Psoas muscle (tissue), 8 donors: ENCODE data around the gene ABCA1. TPM values are rescaled to one million over a fixed set of nuclear protein-coding genes. Genes with fewer than 3 reads are reported as not detected.

ENCODE experiments used
- ATAC-seq, 4 donors: fragments of 200-7000 bp; cut with Tn5 transposase; one replicate each; pipeline ENCODE4 v1.9.1; 2020; ENCODE audit warnings: moderate library complexity in 3 of 4, mild to moderate bottlenecking in 2 of 4
- DNase-seq, 2 donors: peaks; one replicate each; pipeline ENCODE4 v3.0.0-alpha.2; 2020
- H3K27ac ChIP-seq: fragments of 200-600 bp; one replicate; pipeline ENCODE4 v1.8.0; 2022
- H3K27me3 ChIP-seq, 3 donors: fragments of 200-600 bp in 1 of 3; one replicate each; pipeline versions ENCODE4 v1.6.1 to v1.8.0; 2013 to 2022; ENCODE audit warnings: low read length in 2 of 3, mild to moderate bottlenecking in 2 of 3, moderate library complexity in 1 of 3; ENCODE audit not compliant: insufficient read depth in 3 of 3
- H3K36me3 ChIP-seq, 2 donors: fragments of 200-600 bp in 1 of 2; one replicate each; pipeline versions ENCODE4 v1.6.1 to v1.8.0; 2013 to 2022; ENCODE audit warnings: low read depth in 1 of 2, mild to moderate bottlenecking in 1 of 2, moderate library complexity in 1 of 2; ENCODE audit not compliant: insufficient read depth in 1 of 2
- H3K4me1 ChIP-seq: fragments of 200-600 bp; one replicate; pipeline ENCODE4 v1.8.0; 2022
- H3K4me3 ChIP-seq: fragments of 200-600 bp; one replicate; pipeline ENCODE4 v1.8.0; 2022; ENCODE audit warnings: mild to moderate bottlenecking
- H3K9me3 ChIP-seq: fragments of 200-600 bp; one replicate; pipeline ENCODE4 v1.8.0; 2022
- CTCF ChIP-seq: fragments of 200-600 bp; IDR thresholded peaks from one replicate; pipeline ENCODE4 v1.8.0; 2022; ENCODE audit warnings: antibody characterized with exemption
- WGBS, 3 donors: extraction: QIAGEN DNeasy Blood & Tissue Kit; methylation state at CpG; one replicate each; pipeline versions ENCODE4 v1.1.6 to v1.1.7; 2013; 5-methylcytosine and 5-hydroxymethylcytosine counted together
- intact Hi-C, 2 donors: fragments of 100-400 bp; cut with DNase I; formaldehyde crosslinking; loops; one replicate each; pipeline versions ENCODE4 v1.11.0 to v1.14.2; 2022
- polyA plus RNA-seq, 3 donors: library from polyadenylated mRNA; stranded (reverse); fragments of 200-250 nt; gene quantifications; one replicate each; pipeline ENCODE4 v1.2.3, GENCODE V29; 2013
- total RNA-seq, 4 donors: library from RNA; stranded (reverse); fragmentation: NEBNext Ultra II Directional in 2 of 4; extraction: Animal tissue kit (Norgen Biotek cat#: 25700) in 2 of 4; gene quantifications; one replicate each; pipeline versions ENCODE4 v1.2.1 to v1.2.4, GENCODE V29; 2021 to 2023
- donor health status: healthy with polysubstance abuse.
- donor health status: DM: no; HTN: no; CAD: no; lungs with moderate emphysema.
- donor health status: Bipolar disorder and iron deficiency.
- donor health status: healthy.
- donor health status: DM: yes; HTN: yes; CAD: no.
- donor health status: DM: no; HTN: no; CAD: no.
- donor health status: DM: no; HTN: no; CAD: no.
- donor health status: DM: yes; HTN: yes; CAD: no.

Gene ABCA1
- total and polyA plus RNA-seq, 7 donors, result 1.9 to 26.1 (median 8.2) TPM

DNA sequence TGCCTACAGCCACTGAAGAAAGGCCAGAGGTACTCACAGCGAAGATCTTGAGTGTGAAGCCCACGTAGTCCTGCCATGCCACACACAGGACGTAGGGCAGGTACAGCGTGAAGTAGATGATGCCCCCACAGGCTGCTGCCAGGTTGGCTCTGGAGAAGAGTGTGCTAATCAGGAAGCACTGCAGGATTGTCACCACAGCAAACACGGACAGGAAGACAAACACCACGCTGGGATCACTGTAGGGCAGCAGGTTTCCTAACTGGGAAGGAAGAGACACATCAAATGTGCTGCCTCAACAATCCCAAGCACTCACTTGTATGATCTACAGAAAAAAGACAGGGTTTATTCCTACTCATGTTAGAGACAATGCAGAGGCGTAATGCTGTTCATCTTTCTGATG, 101.0 kb downstream of the ABCA1 start:
- 49 to 73% (median 61%) methylated on average over 7 of the region's 7 CpGs for WGBS, 3 donors
- intact Hi-C loops, result no loop called here
- Histone ChIP-seq H3K4me3 (no peak overlapping the region), H3K27ac (peak overlapping the region; percentile 58), H3K4me1 (peaks cover 9% of the 10 kb centered on the region), H3K9me3 (no peaks in the 10 kb centered on the region), H3K36me3 (peaks cover 26 to 99% of the 10 kb centered on the region in 2 donors), H3K27me3 (no peaks in the 10 kb centered on the region)
- ATAC-seq (peak; percentile 23 to 52 (median 42)), DNase-seq (no peak)
- no peak for TF ChIP-seq CTCF

GRCh38 chr9:104826079-104826775, 101.7 kb downstream of the ABCA1 start:
- H3K9me3 ChIP-seq, result no peaks in the 10 kb centered on the region
- no peak for DNase-seq
- no peaks in the 10 kb centered on the region for H3K27me3 ChIP-seq
- peak; percentile 74 to 95 (median 90) for ATAC-seq
- peaks cover 26 to 99% of the 10 kb centered on the region in 2 donors for H3K36me3 ChIP-seq
- WGBS, 3 donors, result 47 to 60% (median 49%) methylated on average over 3 of the region's 3 CpGs
- H3K4me3 ChIP-seq, result no peak overlapping the region
- intact Hi-C loops, result no loop called here
- TF ChIP-seq CTCF, result no peak
- peak overlapping the region; percentile 58 for H3K27ac ChIP-seq
- peaks cover 9% of the 10 kb centered on the region for H3K4me1 ChIP-seq

- intact Hi-C loops, result no loop called here
- ATAC-seq (no peak), DNase-seq (no peak)
- peaks cover 37 to 100% of the 10 kb centered on the region in 2 donors for H3K36me3 ChIP-seq
- no peaks in the 10 kb centered on the region for H3K4me1 ChIP-seq
- TF ChIP-seq CTCF, result no peak
- H3K4me3 ChIP-seq, result no peak overlapping the region
- H3K27me3 ChIP-seq, result no peaks in the 10 kb centered on the region
- WGBS, 3 donors, result 96 to 99% (median 97%) methylated on average over 4 of the region's 4 CpGs
- no peak overlapping the region for H3K27ac ChIP-seq
- no peaks in the 10 kb centered on the region for H3K9me3 ChIP-seq
Measured at GRCh38 chr9:104820336-104820735, 107.6 kb downstream of the ABCA1 start.

- Histone ChIP-seq H3K4me1 (no peaks in the 10 kb centered on the region), H3K27ac (no peak overlapping the region), H3K9me3 (no peaks in the 10 kb centered on the region), H3K4me3 (no peak overlapping the region), H3K36me3 (peaks cover 36 to 100% of the 10 kb centered on the region in 2 donors), H3K27me3 (no peaks in the 10 kb centered on the region)
- TF ChIP-seq CTCF, result no peak
- ATAC-seq (peak in 2 of 4 donors; percentile 28 to 57), DNase-seq (no peak)
- WGBS, 3 donors, result 69 to 81% (median 77%) methylated on average over 3 of the region's 3 CpGs
- intact Hi-C loops, result loop anchor here in 1 of 2 donors (10.0 kb wide), 1 partner anchor 1274 kb away; no protein-coding TSS in a partner anchor
Measured at GRCh38 chr9:104819033-104819432, 108.9 kb downstream of the ABCA1 start.
